PFSK-1 (cell line): ENCODE data around the gene TJAP1.

Source experiments
- POLR2AphosphoS5 ChIP-seq: IDR thresholded peaks from 2 replicates; pipeline ENCODE4 v1.6.1; 2012; ENCODE audit warnings: low read depth, mild to moderate bottlenecking, control low read depth, low read length, moderate library complexity
- SIN3A ChIP-seq: IDR thresholded peaks from 2 replicates; pipeline ENCODE4 v1.6.1; 2012; ENCODE audit warnings: mild to moderate bottlenecking, low read length, moderate library complexity, borderline replicate concordance; ENCODE audit not compliant: insufficient read depth

GRCh38 chr6:43478008-43478372 lies 620 bp downstream of the TJAP1 start:
- TF ChIP-seq SIN3A (no peak), POLR2AphosphoS5 (no peak)
